Mesendoderm (in vitro differentiated cells): ENCODE results near the gene DFFA.

Source experiments
- DNase-seq: peaks from one replicate; pipeline ENCODE4 v3.0.0; 2013
- H2AK5ac ChIP-seq: 2 replicates; pipeline ENCODE4 v1.6.1; 2013; ENCODE audit warnings: low read length, inconsistent platforms
- H2BK120ac ChIP-seq: 2 replicates; pipeline ENCODE4 v1.6.1; 2013; ENCODE audit warnings: low read depth, mild to moderate bottlenecking, low read length, moderate library complexity, mixed read lengths
- H2BK15ac ChIP-seq: replicated peaks from 2 replicates; pipeline ENCODE4 v1.6.1; 2013; ENCODE audit warnings: low read depth, mild to moderate bottlenecking, moderate library complexity
- H2BK5ac ChIP-seq: 2 replicates; pipeline ENCODE4 v1.6.1; 2013; ENCODE audit warnings: low read length, inconsistent platforms
- H3K18ac ChIP-seq: 2 replicates; pipeline ENCODE4 v1.6.1; 2013; ENCODE audit warnings: mild to moderate bottlenecking, low read length, mixed read lengths
- H3K23ac ChIP-seq: one replicate; pipeline ENCODE4 v1.6.1; 2013; ENCODE audit warnings: low read length
- H3K27ac ChIP-seq: 2 replicates; pipeline ENCODE4 v1.5.1; 2013; ENCODE audit warnings: low read depth, mild to moderate bottlenecking, inconsistent platforms, low read length, moderate library complexity
- H3K27me3 ChIP-seq: 2 replicates; pipeline ENCODE4 v1.6.1; 2013; ENCODE audit warnings: low read length, control low read depth, mild to moderate bottlenecking, inconsistent platforms; ENCODE audit not compliant: insufficient read depth, poor library complexity
- H3K36me3 ChIP-seq: 2 replicates; pipeline ENCODE4 v1.6.1; 2013; ENCODE audit warnings: low read length, inconsistent platforms; ENCODE audit not compliant: control insufficient read depth, insufficient read depth
- H3K4ac ChIP-seq: one replicate; pipeline ENCODE4 v1.6.1; 2013; ENCODE audit warnings: low read depth, mild to moderate bottlenecking, low read length, moderate library complexity
- H3K4me1 ChIP-seq: 2 replicates; pipeline ENCODE4 v1.6.1; 2013; ENCODE audit warnings: low read depth, low read length, inconsistent platforms; ENCODE audit not compliant: control insufficient read depth
- H3K4me2 ChIP-seq: 2 replicates; pipeline ENCODE4 v1.6.1; 2013; ENCODE audit warnings: low read length
- H3K4me3 ChIP-seq: 2 replicates; pipeline ENCODE4 v1.5.1; 2013; ENCODE audit warnings: mild to moderate bottlenecking, low read length
- H3K56ac ChIP-seq: one replicate; pipeline ENCODE4 v1.6.1; 2013; ENCODE audit warnings: low read length
- H3K79me1 ChIP-seq: 2 replicates; pipeline ENCODE4 v1.6.1; 2013; ENCODE audit warnings: low read length, inconsistent platforms
- H3K79me2 ChIP-seq: 2 replicates; pipeline ENCODE4 v1.6.1; 2013; ENCODE audit warnings: mild to moderate bottlenecking, low read length; ENCODE audit not compliant: control insufficient read depth, insufficient read depth
- H3K9ac ChIP-seq: 2 replicates; pipeline ENCODE4 v1.6.1; 2013; ENCODE audit warnings: low read length, inconsistent platforms
- H4K5ac ChIP-seq: one replicate; pipeline ENCODE4 v1.6.1; 2013; ENCODE audit warnings: low read length
- H4K8ac ChIP-seq: one replicate; pipeline ENCODE4 v1.6.1; 2013; ENCODE audit warnings: low read depth, mild to moderate bottlenecking, control low read depth, low read length, moderate library complexity
- WGBS: extraction: QIAGEN DNeasy Blood & Tissue Kit; methylation state at CpG from one replicate; pipeline ENCODE4 v1.1.7; 2013; ENCODE audit warnings: low lambda C conversion rate, missing lambda C conversion rate; ENCODE audit not compliant: insufficient coverage; ENCODE audit errors: extremely low coverage; 5-methylcytosine and 5-hydroxymethylcytosine counted together

DFFA gene

GRCh38 chr1:10437052-10437451, 35.3 kb downstream of the DFFA start:
- Histone ChIP-seq H3K27ac (no peak overlapping the region), H3K23ac (no peak overlapping the region), H3K79me2 (no peaks in the 10 kb centered on the region), H2BK15ac (no peak overlapping the region), H2BK120ac (no peak overlapping the region), H3K36me3 (peaks cover 1% of the 10 kb centered on the region), H2BK5ac (no peak overlapping the region), H3K56ac (no peak overlapping the region), H4K8ac (no peak overlapping the region), H2AK5ac (no peak overlapping the region), H3K4me2 (no peak overlapping the region), H3K4me3 (no peak overlapping the region), H3K9ac (no peak overlapping the region), H3K4ac (no peak overlapping the region), H4K5ac (no peak overlapping the region), H3K27me3 (no peaks in the 10 kb centered on the region), H3K4me1 (no peaks in the 10 kb centered on the region), H3K18ac (no peak overlapping the region), H3K79me1 (no peaks in the 10 kb centered on the region)
- no peak for DNase-seq
- no CpG with 5 or more reads among the region's 1 CpG for WGBS

GRCh38 chr1:10434590-10434989, 37.7 kb downstream of the DFFA start:
- no peak overlapping the region for H3K4ac ChIP-seq
- no peaks in the 10 kb centered on the region for H3K79me2 ChIP-seq
- no peak overlapping the region for H3K18ac ChIP-seq
- peaks cover 2% of the 10 kb centered on the region for H3K4me1 ChIP-seq
- H2BK5ac ChIP-seq, result no peak overlapping the region
- H4K8ac ChIP-seq, result no peak overlapping the region
- no CpG with 5 or more reads among the region's 5 CpGs for WGBS
- no peaks in the 10 kb centered on the region for H3K27me3 ChIP-seq
- no peak for DNase-seq
- H2AK5ac ChIP-seq, result no peak overlapping the region
- no peak overlapping the region for H3K4me2 ChIP-seq
- peaks cover 1% of the 10 kb centered on the region for H3K36me3 ChIP-seq
- H3K79me1 ChIP-seq, result no peaks in the 10 kb centered on the region
- no peak overlapping the region for H3K23ac ChIP-seq
- H4K5ac ChIP-seq, result no peak overlapping the region
- H2BK120ac ChIP-seq, result no peak overlapping the region
- H3K4me3 ChIP-seq, result no peak overlapping the region
- H3K27ac ChIP-seq, result no peak overlapping the region
- no peak overlapping the region for H3K9ac ChIP-seq
- no peak overlapping the region for H3K56ac ChIP-seq
- H2BK15ac ChIP-seq, result no peak overlapping the region

DNA sequence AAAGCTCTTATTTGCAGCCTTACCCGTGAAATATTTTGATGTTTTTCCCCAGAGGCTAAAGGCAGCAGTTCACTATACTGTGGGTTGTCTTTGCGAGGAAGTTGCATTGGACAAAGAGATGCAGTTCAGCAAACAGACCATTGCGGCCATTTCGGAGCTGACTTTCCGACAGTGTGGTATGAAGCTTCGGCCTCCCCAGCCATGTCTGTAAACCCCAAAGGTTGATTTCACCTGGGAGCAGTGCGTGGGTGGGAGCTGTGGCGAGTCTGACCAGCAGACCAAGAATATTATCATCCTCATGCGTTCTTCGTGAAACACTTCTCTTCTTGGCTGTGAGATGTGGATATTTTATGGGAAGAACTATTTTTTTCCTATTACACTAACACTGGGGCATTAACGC, 38.5 kb downstream of the DFFA start:
- Histone ChIP-seq H3K18ac (no peak overlapping the region), H3K36me3 (peaks cover 1% of the 10 kb centered on the region), H4K5ac (no peak overlapping the region), H3K23ac (no peak overlapping the region), H2BK5ac (no peak overlapping the region), H3K9ac (no peak overlapping the region), H3K79me1 (no peaks in the 10 kb centered on the region), H2BK15ac (no peak overlapping the region), H3K4ac (no peak overlapping the region), H3K4me2 (no peak overlapping the region), H3K27ac (no peak overlapping the region), H3K27me3 (no peaks in the 10 kb centered on the region), H3K79me2 (no peaks in the 10 kb centered on the region), H3K4me1 (peaks cover 2% of the 10 kb centered on the region), H2BK120ac (no peak overlapping the region), H2AK5ac (no peak overlapping the region), H3K56ac (no peak overlapping the region), H3K4me3 (no peak overlapping the region), H4K8ac (no peak overlapping the region)
- DNase-seq, result no peak
- no CpG with 5 or more reads among the region's 11 CpGs for WGBS

DNA sequence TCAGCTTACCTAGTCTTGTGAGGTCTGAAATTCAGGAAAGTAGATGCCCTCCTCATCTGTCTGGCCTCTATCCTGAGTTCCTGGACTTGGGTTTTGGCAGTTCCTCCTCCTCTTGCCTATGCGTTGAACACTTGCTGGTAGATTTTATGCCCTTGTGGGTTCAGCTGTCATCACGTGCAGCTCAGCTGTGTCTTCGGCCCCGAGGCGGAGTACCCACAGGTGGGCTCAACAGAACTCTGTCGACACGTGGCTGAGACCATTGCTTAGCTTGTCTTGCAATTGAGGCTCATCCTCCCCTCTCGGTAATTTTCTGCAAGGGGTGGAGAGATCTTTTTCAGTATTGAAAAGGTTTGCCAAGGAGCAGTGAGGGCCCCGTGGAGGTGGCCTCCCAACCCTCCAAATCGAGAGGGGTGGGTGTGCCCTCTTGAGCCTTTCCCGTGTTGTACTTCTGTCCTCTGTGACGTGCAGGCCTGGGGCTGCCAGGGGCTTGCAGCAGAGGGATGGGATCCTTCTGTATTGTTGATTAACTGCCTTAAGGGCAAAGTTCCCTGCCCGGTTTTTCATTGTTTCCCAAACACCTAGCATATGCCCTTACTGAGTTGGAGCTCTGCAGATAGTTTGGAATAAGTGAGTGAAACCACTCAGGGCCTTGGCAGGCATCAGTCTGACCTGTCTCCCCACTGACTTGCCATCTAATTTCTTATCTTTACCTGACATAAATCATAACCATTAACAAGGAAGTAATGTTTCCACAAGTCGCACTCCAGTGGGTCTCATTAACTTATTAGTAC, 39.2 kb downstream of the DFFA start:
- Histone ChIP-seq H3K79me1 (no peaks in the 10 kb centered on the region), H3K4me3 (no peak overlapping the region)

GRCh38 chr1:10431070-10431730, 41.1 kb downstream of the DFFA start:
- Histone ChIP-seq H3K4me1 (peaks cover 2% of the 10 kb centered on the region), H3K9ac (peak overlapping the region; percentile 76), H2BK5ac (no peak overlapping the region), H3K4me2 (peak overlapping the region; percentile 76), H2BK120ac (no peak overlapping the region), H3K23ac (no peak overlapping the region), H3K36me3 (peaks cover 1% of the 10 kb centered on the region), H3K27me3 (no peaks in the 10 kb centered on the region), H3K56ac (peak overlapping the region; percentile 97), H2AK5ac (no peak overlapping the region), H4K5ac (no peak overlapping the region), H4K8ac (no peak overlapping the region), H3K79me2 (no peaks in the 10 kb centered on the region), H3K18ac (peak overlapping the region; percentile 24), H3K4me3 (peak overlapping the region; percentile 81), H2BK15ac (no peak overlapping the region), H3K4ac (no peak overlapping the region), H3K79me1 (no peaks in the 10 kb centered on the region), H3K27ac (no peak overlapping the region)
- no CpG with 5 or more reads among the region's 30 CpGs for WGBS
- peak; percentile 51 for DNase-seq

More for the DNA sequence above, 39.2 kb downstream of the DFFA start:
- H2BK15ac ChIP-seq, result no peak overlapping the region
- H3K18ac ChIP-seq, result no peak overlapping the region
- H3K23ac ChIP-seq, result no peak overlapping the region
- H3K27me3 ChIP-seq, result no peaks in the 10 kb centered on the region
- H4K8ac ChIP-seq, result no peak overlapping the region
- no peak overlapping the region for H4K5ac ChIP-seq
- no peak for DNase-seq
- no peak overlapping the region for H2AK5ac ChIP-seq
- WGBS, result no CpG with 5 or more reads among the region's 14 CpGs
- no peak overlapping the region for H3K56ac ChIP-seq
- no peak overlapping the region for H2BK5ac ChIP-seq
- H3K36me3 ChIP-seq, result peaks cover 1% of the 10 kb centered on the region
- peaks cover 2% of the 10 kb centered on the region for H3K4me1 ChIP-seq
- no peak overlapping the region for H3K4ac ChIP-seq
- H3K9ac ChIP-seq, result no peak overlapping the region
- H2BK120ac ChIP-seq, result no peak overlapping the region
- H3K79me2 ChIP-seq, result no peaks in the 10 kb centered on the region
- no peak overlapping the region for H3K27ac ChIP-seq
- no peak overlapping the region for H3K4me2 ChIP-seq
